MM.1S (cell line): Measurements from ENCODE around the gene IGDCC3.

Experiments
- DNase-seq: peaks from one replicate; pipeline ENCODE4 v3.0.0-alpha.2; 2015
- H2AFZ ChIP-seq: fragments of 300-600 bp; sonication (generic); 2 replicates; pipeline ENCODE4 v1.6.0; 2016; ENCODE audit warnings: antibody characterized with exemption, low read length
- H3F3A ChIP-seq: fragments of 300-600 bp; sonication (generic); 2 replicates; pipeline ENCODE4 v1.6.1; 2016; ENCODE audit warnings: mild to moderate bottlenecking, antibody characterized with exemption, low read length, moderate library complexity, mixed read lengths; ENCODE audit not compliant: insufficient read depth
- H3K27ac ChIP-seq: fragments of 300-600 bp; sonication (generic); 2 replicates; pipeline ENCODE4 v1.5.1; 2016; ENCODE audit warnings: mild to moderate bottlenecking, low read length
- H3K27me3 ChIP-seq: fragments of 300-600 bp; sonication (generic); replicated peaks from 2 replicates; pipeline ENCODE4 v1.6.0; 2016; ENCODE audit warnings: low read length; ENCODE audit not compliant: insufficient read depth
- H3K36me3 ChIP-seq: fragments of 300-600 bp; sonication (generic); replicated peaks from 2 replicates; pipeline ENCODE4 v1.6.1; 2016; ENCODE audit warnings: mild to moderate bottlenecking, low read length, mixed read lengths; ENCODE audit not compliant: insufficient read depth
- H3K4me1 ChIP-seq: fragments of 300-600 bp; sonication (generic); 2 replicates; pipeline ENCODE4 v1.6.1; 2016; ENCODE audit warnings: low read length, mixed read lengths
- H3K4me2 ChIP-seq: fragments of 300-600 bp; sonication (generic); 2 replicates; pipeline ENCODE4 v1.6.0; 2016; ENCODE audit warnings: low read depth, low read length
- H3K4me3 ChIP-seq: fragments of 300-600 bp; sonication (generic); 2 replicates; pipeline ENCODE4 v1.5.1; 2016; ENCODE audit warnings: low read length, mixed read lengths
- H3K79me2 ChIP-seq: fragments of 300-600 bp; sonication (generic); 2 replicates; pipeline ENCODE4 v1.6.1; 2016; ENCODE audit warnings: mixed run types, low read length, mixed read lengths
- H3K9ac ChIP-seq: fragments of 300-600 bp; sonication (generic); 2 replicates; pipeline ENCODE4 v1.6.1; 2016; ENCODE audit warnings: low read length, mixed read lengths
- H3K9me2 ChIP-seq: fragments of 300-600 bp; sonication (generic); replicated peaks from 2 replicates; pipeline ENCODE4 v1.6.1; 2016; ENCODE audit warnings: mild to moderate bottlenecking, low read length, mixed read lengths; ENCODE audit not compliant: insufficient read depth
- H3K9me3 ChIP-seq: fragments of 300-600 bp; sonication (generic); replicated peaks from 2 replicates; pipeline ENCODE4 v1.6.1; 2016; ENCODE audit warnings: mild to moderate bottlenecking, low read length, mixed read lengths; ENCODE audit not compliant: insufficient read depth
- H4K20me1 ChIP-seq: fragments of 300-600 bp; sonication (generic); 2 replicates; pipeline ENCODE4 v1.6.1; 2016; ENCODE audit warnings: mild to moderate bottlenecking, low read length, moderate library complexity, mixed read lengths; ENCODE audit not compliant: insufficient read depth
- EZH2 ChIP-seq: fragments of 300-600 bp; sonication (generic); optimal IDR thresholded peaks from 2 replicates; pipeline ENCODE3; 2017; ENCODE audit warnings: low read depth, mild to moderate bottlenecking, antibody characterized with exemption, low read length, mixed read lengths
- EZH2phosphoT487 ChIP-seq: fragments of 300-600 bp; sonication (generic); IDR thresholded peaks from 2 replicates; pipeline ENCODE4 v1.6.1; 2018; ENCODE audit warnings: antibody characterized with exemption, low read length
- TF ChIP-seq, protein P1 (sequence below): fragments of 300-600 bp; sonication (generic); IDR thresholded peaks from 2 replicates; pipeline ENCODE4 v1.5.1; 2016; ENCODE audit warnings: antibody characterized with exemption, low read length, mixed read lengths

The IGDCC3 gene

DNA sequence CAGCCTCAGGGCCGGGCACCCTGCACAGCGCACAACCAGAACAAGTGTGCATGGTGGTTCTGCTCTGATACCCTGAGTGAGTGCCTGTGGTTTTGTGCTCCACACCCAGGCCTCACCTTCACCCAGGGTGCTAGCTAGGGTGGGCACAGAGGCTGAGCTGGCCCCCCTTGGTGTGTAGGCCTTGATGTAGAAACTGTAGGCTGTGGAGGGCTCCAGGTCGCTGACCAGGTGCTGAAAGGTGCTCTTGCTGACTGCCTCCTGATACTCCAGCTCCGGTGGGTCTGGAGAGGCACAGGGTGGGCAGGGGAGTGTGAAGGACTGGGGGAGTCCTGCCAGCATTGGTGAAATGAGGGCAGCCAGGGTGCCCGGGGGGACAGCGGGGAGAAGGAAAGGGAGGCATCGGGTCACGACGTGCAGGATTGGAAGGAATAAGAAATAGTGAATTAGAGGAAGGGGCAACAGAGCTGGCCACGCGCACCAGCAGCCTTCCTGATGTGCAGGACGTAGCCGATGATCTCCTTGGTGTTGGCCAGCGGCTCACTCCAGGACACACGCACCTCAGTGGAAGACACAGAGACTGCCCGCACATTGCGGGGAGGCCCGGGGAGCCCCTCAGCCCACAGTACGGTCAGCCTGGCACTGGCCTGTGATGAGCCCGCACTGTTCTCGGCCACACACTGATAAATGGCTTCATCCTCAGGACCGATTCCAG is 46.7 kb downstream of the IGDCC3 start:
- TF ChIP-seq, protein P1, sequence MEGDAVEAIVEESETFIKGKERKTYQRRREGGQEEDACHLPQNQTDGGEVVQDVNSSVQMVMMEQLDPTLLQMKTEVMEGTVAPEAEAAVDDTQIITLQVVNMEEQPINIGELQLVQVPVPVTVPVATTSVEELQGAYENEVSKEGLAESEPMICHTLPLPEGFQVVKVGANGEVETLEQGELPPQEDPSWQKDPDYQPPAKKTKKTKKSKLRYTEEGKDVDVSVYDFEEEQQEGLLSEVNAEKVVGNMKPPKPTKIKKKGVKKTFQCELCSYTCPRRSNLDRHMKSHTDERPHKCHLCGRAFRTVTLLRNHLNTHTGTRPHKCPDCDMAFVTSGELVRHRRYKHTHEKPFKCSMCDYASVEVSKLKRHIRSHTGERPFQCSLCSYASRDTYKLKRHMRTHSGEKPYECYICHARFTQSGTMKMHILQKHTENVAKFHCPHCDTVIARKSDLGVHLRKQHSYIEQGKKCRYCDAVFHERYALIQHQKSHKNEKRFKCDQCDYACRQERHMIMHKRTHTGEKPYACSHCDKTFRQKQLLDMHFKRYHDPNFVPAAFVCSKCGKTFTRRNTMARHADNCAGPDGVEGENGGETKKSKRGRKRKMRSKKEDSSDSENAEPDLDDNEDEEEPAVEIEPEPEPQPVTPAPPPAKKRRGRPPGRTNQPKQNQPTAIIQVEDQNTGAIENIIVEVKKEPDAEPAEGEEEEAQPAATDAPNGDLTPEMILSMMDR = no peak
- no peak for TF ChIP-seq EZH2phosphoT487
- no peak for TF ChIP-seq EZH2
- no peak for DNase-seq
- H3F3A ChIP-seq = no peaks in the 10 kb centered on the region
- no peaks in the 10 kb centered on the region for H3K4me1 ChIP-seq
- H3K27ac ChIP-seq = no peak overlapping the region
- no peaks in the 10 kb centered on the region for H3K36me3 ChIP-seq
- no peaks in the 10 kb centered on the region for H3K9me2 ChIP-seq
- H3K79me2 ChIP-seq = no peaks in the 10 kb centered on the region
- H3K4me3 ChIP-seq = no peak overlapping the region
- no peaks in the 10 kb centered on the region for H3K9me3 ChIP-seq
- H3K4me2 ChIP-seq = no peak overlapping the region
- no peaks in the 10 kb centered on the region for H4K20me1 ChIP-seq
- peaks cover 3% of the 10 kb centered on the region; the same call in 1 of the 2 replicates for H3K27me3 ChIP-seq
- no peak overlapping the region for H3K9ac ChIP-seq
- H2AFZ ChIP-seq = no peak overlapping the region

DNA sequence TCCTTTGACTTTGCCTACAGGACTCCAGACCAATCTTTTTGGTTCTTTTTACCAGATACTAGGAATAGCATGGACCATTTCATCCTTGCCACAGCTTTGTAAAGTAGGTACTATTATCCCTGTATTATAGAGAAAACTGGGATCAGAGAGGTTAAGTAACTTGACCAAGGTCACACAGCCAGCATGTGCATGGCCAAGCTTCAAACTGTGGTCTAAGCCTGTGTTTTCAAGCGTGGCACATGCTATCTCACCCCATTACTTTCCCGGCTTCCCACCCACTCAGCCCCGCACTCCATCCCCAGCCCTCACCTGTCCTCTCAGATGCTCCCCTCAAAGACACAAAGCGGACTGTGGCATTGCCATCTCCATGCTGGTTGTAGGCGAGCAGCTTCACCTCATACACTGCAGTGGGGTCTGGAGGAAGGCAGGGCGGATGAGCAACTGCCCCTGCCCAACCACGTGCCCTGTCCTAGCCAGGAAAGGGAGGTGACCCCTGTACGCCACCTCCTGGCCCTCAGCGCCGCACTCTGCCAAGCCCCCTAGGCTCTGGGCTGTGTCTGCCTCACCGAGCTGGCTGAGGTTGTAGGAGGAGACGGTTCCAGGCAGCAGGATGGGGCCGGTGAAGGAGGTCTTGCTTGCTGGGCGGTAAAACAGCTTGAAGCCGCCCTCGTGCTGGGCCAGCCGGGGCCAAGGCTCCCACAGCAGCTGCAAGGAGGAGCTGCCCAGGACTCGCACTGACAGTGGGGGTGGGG is 47.6 kb downstream of the IGDCC3 start:
- H3K4me1 ChIP-seq = no peaks in the 10 kb centered on the region
- no peak overlapping the region for H3K4me3 ChIP-seq
- no peak overlapping the region for H3K27ac ChIP-seq
- H3K79me2 ChIP-seq = no peaks in the 10 kb centered on the region
- no peak for TF ChIP-seq EZH2phosphoT487
- TF ChIP-seq EZH2 = no peak
- TF ChIP-seq, protein P1 = no peak
- H2AFZ ChIP-seq = no peak overlapping the region
- H3K4me2 ChIP-seq = no peak overlapping the region
- H3K9ac ChIP-seq = no peak overlapping the region
- H4K20me1 ChIP-seq = no peaks in the 10 kb centered on the region
- peaks cover 3% of the 10 kb centered on the region; the same call in 1 of the 2 replicates for H3K27me3 ChIP-seq
- H3K36me3 ChIP-seq = no peaks in the 10 kb centered on the region
- H3F3A ChIP-seq = no peaks in the 10 kb centered on the region
- no peaks in the 10 kb centered on the region for H3K9me2 ChIP-seq
- DNase-seq = no peak
- H3K9me3 ChIP-seq = no peaks in the 10 kb centered on the region

DNA sequence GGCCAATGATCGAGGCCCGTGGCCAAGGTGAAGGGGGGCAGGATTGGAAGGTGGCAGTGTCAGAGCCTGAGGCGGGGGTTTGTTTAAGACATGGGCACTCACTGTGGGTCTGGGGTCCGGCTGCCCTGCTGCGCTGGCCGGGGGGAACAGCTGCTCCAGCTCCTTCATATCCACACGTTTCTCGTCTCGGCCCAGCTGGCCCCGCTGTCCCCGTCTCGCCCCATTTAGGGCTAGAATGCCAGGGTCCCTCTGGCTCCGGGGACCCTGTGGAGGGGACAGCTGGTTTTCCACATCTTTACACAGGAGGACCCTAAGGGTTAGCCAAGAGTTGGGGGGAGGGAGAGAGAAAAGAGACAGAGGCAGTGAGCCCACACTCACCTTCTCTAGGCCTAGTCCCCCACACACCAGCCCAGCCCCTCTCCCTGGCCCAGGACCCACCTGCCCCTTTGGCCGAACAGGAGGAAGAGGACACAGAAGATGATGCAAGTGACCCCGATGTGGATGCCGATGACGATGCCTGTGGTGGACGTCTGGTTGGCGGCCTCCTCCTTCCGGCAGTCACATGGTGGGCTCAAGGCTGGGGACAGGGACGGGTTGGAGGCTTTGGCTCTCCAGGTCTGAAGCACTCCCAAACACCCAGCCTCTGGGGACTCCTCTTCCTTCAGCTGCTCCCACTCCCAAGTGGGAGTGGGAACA is 48.4 kb downstream of the IGDCC3 start:
- H3K4me1 ChIP-seq = no peaks in the 10 kb centered on the region
- H3K79me2 ChIP-seq = no peaks in the 10 kb centered on the region
- no peak for DNase-seq
- no peak overlapping the region for H2AFZ ChIP-seq
- H3K4me3 ChIP-seq = no peak overlapping the region
- TF ChIP-seq, protein P1 = no peak
- TF ChIP-seq EZH2 (no peak), EZH2phosphoT487 (no peak)
- no peak overlapping the region for H3K9ac ChIP-seq
- no peak overlapping the region for H3K27ac ChIP-seq
- H3K27me3 ChIP-seq = peaks cover 3% of the 10 kb centered on the region; the same call in 1 of the 2 replicates
- H3K9me2 ChIP-seq = no peaks in the 10 kb centered on the region
- no peaks in the 10 kb centered on the region for H3K36me3 ChIP-seq
- H3F3A ChIP-seq = no peaks in the 10 kb centered on the region
- no peaks in the 10 kb centered on the region for H3K9me3 ChIP-seq
- no peak overlapping the region for H3K4me2 ChIP-seq
- H4K20me1 ChIP-seq = no peaks in the 10 kb centered on the region
